K562 (cell line): Measurements from ENCODE around the gene GNAL. TPM values are rescaled to one million over a fixed set of nuclear protein-coding genes. Genes with fewer than 3 reads are reported as not detected.

Experiments
- EHMT2 ChIP-seq: fragments of 450-650 bp; IDR thresholded peaks from 2 replicates; pipeline ENCODE4 v1.6.1; 2018; ENCODE audit warnings: antibody characterized with exemption
- FOXO4 ChIP-seq: fragments of 450-650 bp; formaldehyde crosslinking; IDR thresholded peaks from 2 replicates; pipeline ENCODE4 v1.4.0; 2020; ENCODE audit warnings: mild to moderate bottlenecking, moderate library complexity
- HLTF ChIP-seq: fragments of 450-650 bp; IDR thresholded peaks from 2 replicates; pipeline ENCODE4 v1.6.1; 2016
- KLF6 ChIP-seq: fragments of 250-450 bp; sonication (Bioruptor Pico); IDR thresholded peaks from 2 replicates; pipeline ENCODE4 v1.4.0; 2020; ENCODE audit warnings: mild to moderate bottlenecking, moderate library complexity, borderline replicate concordance
- NR4A1 ChIP-seq, 2 experiments: fragments of 250-450 bp in 1 of 2; fragments of 450-650 bp in 1 of 2; sonication (Bioruptor Pico) in 1 of 2; IDR thresholded peaks; 2 replicates each; pipeline versions ENCODE4 v1.4.0 to v1.6.1; 2016 to 2020; ENCODE audit warnings: mild to moderate bottlenecking in 2 of 2, missing compliant biosample characterization in 1 of 2, missing genetic modification characterization in 1 of 2, moderate library complexity in 1 of 2
- RCOR1 ChIP-seq, 2 experiments: IDR thresholded peaks; 2 replicates each; pipeline ENCODE4 v1.6.1; 2012; ENCODE audit warnings: low read depth in 2 of 2, low read length in 2 of 2, borderline replicate concordance in 1 of 2, improper control_type of control experiment in 1 of 2
- SIRT6 ChIP-seq: IDR thresholded peaks from one replicate; pipeline ENCODE4 v1.6.1; 2012; ENCODE audit warnings: low read depth, mild to moderate bottlenecking, control low read depth, inconsistent platforms, low read length, moderate library complexity
- ZBTB49 ChIP-seq: sonication (generic); formaldehyde crosslinking; IDR thresholded peaks from 2 replicates; pipeline ENCODE4 v1.8.0; 2022; ENCODE audit warnings: missing genetic modification reagents, mild to moderate bottlenecking, borderline replicate concordance
- ZNF121 ChIP-seq: sonication (generic); formaldehyde crosslinking; conservative IDR thresholded peaks from 2 replicates; pipeline ENCODE4 v1.8.0; 2022; ENCODE audit warnings: missing genetic modification reagents
- ZNF239 ChIP-seq: fragments of 250-450 bp; sonication (Bioruptor Pico); IDR thresholded peaks from 2 replicates; pipeline ENCODE4 v1.4.0; 2020; ENCODE audit warnings: mild to moderate bottlenecking
- ZNF408 ChIP-seq: fragments of 250-450 bp; sonication (Bioruptor Pico); IDR thresholded peaks from 2 replicates; pipeline ENCODE4 v1.4.0; 2020; ENCODE audit warnings: low read depth, mild to moderate bottlenecking, moderate library complexity
- polyA plus RNA-seq, 8 experiments: library from polyadenylated mRNA; depleted of rRNA in 4 of 8; stranded (reverse) in 5 of 8; unstranded in 3 of 8; fragments of >200 nt; fragmentation: Nextera tagmentation in 2 of 8; fragmentation: Illumina TruSeq in 1 of 8; extraction: Ambion mirVana in 2 of 8; extraction: Trizol in 1 of 8; gene quantifications; 2 replicates each; pipeline versions ENCODE4 v1.2.1 to v1.2.3, GENCODE V29; 2011 to 2014; ENCODE audit warnings: inconsistent platforms in 1 of 8, missing spikeins in 1 of 8
- total RNA-seq, 7 experiments: library from RNA; depleted of rRNA in 6 of 7; stranded (reverse); fragments of >200 nt in 6 of 7; fragmentation: Illumina TruSeq in 2 of 7; extraction: Trizol in 2 of 7; gene quantifications; 2 replicates each; pipeline versions ENCODE4 v1.2.1 to v1.2.3, GENCODE V29; 2011 to 2021; ENCODE audit warnings: low replicate concordance in 1 of 7

Gene GNAL
- total and polyA plus RNA-seq, 9 of the 15 experiments (the other 6 are each of a cell fraction or from before 2014, with no cell fraction given): under 0.01 to 0.10 (median 0.01) TPM; not detected in 5

DNA sequence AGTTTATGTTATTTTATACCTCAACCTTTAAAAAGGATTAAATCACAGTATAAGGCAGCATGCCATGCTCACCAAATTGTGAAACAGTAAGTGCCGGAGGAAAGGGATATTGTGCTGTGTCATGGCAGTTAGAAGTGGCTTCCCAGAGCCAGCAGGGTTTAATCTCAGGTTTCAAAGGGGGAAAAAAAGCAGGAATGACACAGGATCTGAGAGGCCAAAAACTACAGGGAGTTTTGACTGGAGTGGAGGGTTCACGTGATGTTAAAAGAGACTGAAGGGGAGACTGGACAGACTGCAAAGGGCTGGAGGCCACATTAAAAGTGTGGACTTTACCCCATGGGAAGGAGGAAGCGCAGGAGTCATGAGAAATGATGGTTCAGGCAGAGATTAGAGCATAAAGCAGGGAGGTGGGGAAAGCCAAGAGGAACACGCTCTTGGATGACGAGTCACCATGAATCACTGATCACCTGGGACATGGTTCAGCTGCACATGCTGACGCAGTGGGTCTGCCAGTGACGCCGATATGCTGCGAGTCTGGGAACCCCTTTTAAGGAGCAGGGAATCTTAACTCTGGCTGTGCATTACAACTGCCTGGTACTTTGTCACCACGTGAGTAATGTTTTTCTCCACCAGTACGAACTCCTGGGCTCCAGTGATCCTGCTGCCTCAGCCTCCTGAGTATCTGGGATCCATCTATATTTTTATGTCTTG, 168.3 kb downstream of the GNAL start (continued):
- TF ChIP-seq ZBTB49 (no peak), RCOR1 (IDR thresholded peaks at IDR 0.05; ENCODE audit: borderline replicate concordance in 1 of 2, low read depth in 2 of 2, low read length in 2 of 2) (no peak; a peak in 2 of 4 replicates), ZNF121 (no peak), NR4A1 (CRISPR knock-in tag; IDR thresholded peaks at IDR 0.05) (no peak), NR4A1 (tag; IDR thresholded peaks at IDR 0.05) (no peak), HLTF (0 out of 2 replicates have a peak, but pooled peaks have one; percentile 43), ZNF408 (no peak), EHMT2 (no peak), ZNF239 (CRISPR knock-in tag) (no peak), FOXO4 (CRISPR knock-in tag) (no peak), KLF6 (CRISPR knock-in tag) (no peak), SIRT6 (no peak)
